ENCODE data around the gene ADGRL1.
"Not testable (repeated sequence)": the region's sequence is repeated elsewhere in the genome, so short reads cannot be mapped to it uniquely, and the experiment has no call there.

The ADGRL1 gene

DNA sequence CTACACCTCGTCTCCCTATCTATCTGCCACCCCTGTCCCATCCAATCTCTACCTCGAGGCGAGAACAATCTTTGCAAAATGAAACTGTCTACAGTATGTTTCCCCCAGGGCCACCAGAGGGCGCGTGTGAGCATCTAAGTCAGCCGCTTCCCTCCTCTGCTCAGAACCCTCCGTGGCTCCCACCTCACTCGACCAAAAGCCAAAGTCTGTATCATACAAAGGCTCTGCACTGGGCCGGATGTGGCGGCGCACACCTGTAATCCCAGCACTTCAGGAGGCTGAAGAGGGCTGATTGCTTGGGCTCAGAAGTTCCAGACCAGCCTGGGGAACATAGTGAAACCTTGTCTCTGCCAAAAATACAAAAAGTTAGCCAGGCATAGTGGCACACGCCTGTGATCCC lies 9.9 kb downstream of the ADGRL1 start:
- H3K36me3 ChIP-seq (ENCODE audit: control insufficient read depth, insufficient read depth, low read length); H3K27me3 ChIP-seq (replicated peaks; ENCODE audit: control insufficient read depth, insufficient read depth, low read length, poor library complexity, severe bottlenecking); H3K4me1 ChIP-seq (ENCODE audit: control insufficient read depth, insufficient read depth, low read length, poor library complexity, severe bottlenecking); H3K4me3 ChIP-seq (ENCODE audit: insufficient read depth, low read depth, low read length, poor library complexity, severe bottlenecking); H3K27ac ChIP-seq (ENCODE audit: insufficient read depth, low read length, poor library complexity, severe bottlenecking); H3K9me3 ChIP-seq (ENCODE audit: control insufficient read depth, low read length): not testable (repeated sequence)
- peak; percentile 53 to 68 (median 59) for DNase-seq

DNA sequence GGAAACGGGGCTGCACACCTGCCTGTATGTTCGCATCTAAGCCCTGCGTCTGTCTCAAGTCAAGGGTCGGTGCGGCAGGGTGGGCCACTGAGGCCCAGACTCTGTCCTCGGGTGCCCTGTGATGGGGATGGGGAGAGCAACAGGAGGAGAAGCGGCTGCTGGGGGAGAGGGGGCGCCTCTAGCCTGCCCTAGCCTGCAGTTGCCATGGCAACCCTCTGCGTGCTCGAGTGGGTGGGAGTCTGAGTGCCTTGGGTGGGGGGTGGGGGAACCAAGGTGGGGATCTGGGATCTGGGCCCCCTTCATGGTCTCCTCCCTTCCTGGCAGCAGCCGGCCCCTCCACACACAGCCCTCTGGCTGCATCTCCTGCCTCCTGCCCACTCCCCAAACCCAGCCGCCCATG lies 10.8 kb downstream of the ADGRL1 start:
- H3K27ac ChIP-seq (ENCODE audit: insufficient read depth, low read length, poor library complexity, severe bottlenecking); H3K4me3 ChIP-seq (ENCODE audit: insufficient read depth, low read depth, low read length, poor library complexity, severe bottlenecking); H3K9me3 ChIP-seq (ENCODE audit: control insufficient read depth, low read length); H3K36me3 ChIP-seq (ENCODE audit: control insufficient read depth, insufficient read depth, low read length); DNase-seq; H3K4me1 ChIP-seq (ENCODE audit: control insufficient read depth, insufficient read depth, low read length, poor library complexity, severe bottlenecking); H3K27me3 ChIP-seq (replicated peaks; ENCODE audit: control insufficient read depth, insufficient read depth, low read length, poor library complexity, severe bottlenecking): not testable (repeated sequence)

DNA sequence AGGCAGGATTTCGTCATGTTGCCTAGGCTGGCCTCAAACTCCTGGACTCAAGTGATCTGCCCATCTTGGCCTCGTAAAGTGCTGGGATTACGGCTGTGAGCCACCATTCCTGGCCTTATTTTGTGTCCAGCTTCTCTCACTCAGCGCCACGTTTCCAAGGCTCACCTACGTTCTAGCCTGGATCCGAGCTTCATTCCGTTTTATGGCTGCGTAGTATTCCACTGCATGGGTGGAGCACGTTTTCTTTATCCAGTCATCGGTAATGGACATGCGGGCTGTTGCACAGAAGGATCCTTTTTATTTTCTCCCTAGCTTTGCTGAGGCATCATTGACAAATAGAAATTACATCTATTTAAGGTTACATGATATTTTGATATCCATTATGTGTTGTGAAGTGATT lies 16.6 kb downstream of the ADGRL1 start:
- Histone ChIP-seq H3K27me3 (replicated peaks; ENCODE audit: control insufficient read depth, insufficient read depth, low read length, poor library complexity, severe bottlenecking) (no peaks in the 10 kb centered on the region), H3K4me3 (ENCODE audit: insufficient read depth, low read depth, low read length, poor library complexity, severe bottlenecking) (no peak overlapping the region), H3K36me3 (ENCODE audit: control insufficient read depth, insufficient read depth, low read length) (no peaks in the 10 kb centered on the region), H3K4me1 (ENCODE audit: control insufficient read depth, insufficient read depth, low read length, poor library complexity, severe bottlenecking) (no peaks in the 10 kb centered on the region), H3K9me3 (ENCODE audit: control insufficient read depth, low read length) (no peaks in the 10 kb centered on the region), H3K27ac (ENCODE audit: insufficient read depth, low read length, poor library complexity, severe bottlenecking) (no peak overlapping the region)
- DNase-seq: no peak

DNA sequence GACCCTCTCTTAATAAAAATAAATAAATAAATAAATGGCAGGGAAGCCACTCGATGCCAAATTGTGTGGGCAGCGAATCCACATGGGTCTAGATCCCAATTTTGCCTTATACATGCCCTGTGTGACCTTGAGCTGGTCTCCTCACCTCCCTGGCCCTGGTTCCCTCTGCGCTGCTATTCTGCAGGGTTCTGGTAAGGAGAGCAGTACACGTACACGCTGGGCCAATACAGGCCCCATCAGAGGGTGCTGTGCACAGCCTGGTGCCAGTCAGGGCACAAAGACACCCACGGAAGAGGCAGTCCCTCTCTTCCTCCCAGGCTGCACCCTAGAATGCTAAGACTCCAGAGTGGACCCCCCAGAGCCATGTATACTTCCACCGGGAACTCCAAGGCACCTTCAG lies 17.9 kb downstream of the ADGRL1 start:
- not testable (repeated sequence) for H3K4me3 ChIP-seq (ENCODE audit: insufficient read depth, low read depth, low read length, poor library complexity, severe bottlenecking); H3K27ac ChIP-seq (ENCODE audit: insufficient read depth, low read length, poor library complexity, severe bottlenecking); H3K4me1 ChIP-seq (ENCODE audit: control insufficient read depth, insufficient read depth, low read length, poor library complexity, severe bottlenecking); H3K9me3 ChIP-seq (ENCODE audit: control insufficient read depth, low read length); H3K36me3 ChIP-seq (ENCODE audit: control insufficient read depth, insufficient read depth, low read length); DNase-seq; H3K27me3 ChIP-seq (replicated peaks; ENCODE audit: control insufficient read depth, insufficient read depth, low read length, poor library complexity, severe bottlenecking)

DNA sequence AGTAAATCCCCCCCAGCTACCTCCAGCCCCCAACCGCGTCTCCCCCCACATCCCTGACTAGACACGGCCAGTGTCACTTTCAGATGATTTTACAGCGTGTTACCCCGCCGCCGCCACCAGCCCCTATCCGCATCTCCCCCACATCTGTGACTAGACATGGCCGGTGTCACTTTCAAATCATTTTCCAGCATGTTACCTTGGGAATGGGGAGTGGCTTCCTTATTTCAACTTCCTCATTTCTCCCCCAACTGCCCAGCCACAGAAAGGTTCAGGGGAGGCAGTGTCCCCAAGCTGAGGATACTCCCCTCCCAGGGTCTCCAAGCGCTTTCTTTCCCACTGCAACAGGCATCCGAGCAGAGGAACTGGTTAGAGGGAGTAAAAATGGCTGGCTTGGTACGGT lies 18.4 kb downstream of the ADGRL1 start:
- Histone ChIP-seq H3K27me3 (replicated peaks; ENCODE audit: control insufficient read depth, insufficient read depth, low read length, poor library complexity, severe bottlenecking) (no peaks in the 10 kb centered on the region), H3K4me3 (ENCODE audit: insufficient read depth, low read depth, low read length, poor library complexity, severe bottlenecking) (no peak overlapping the region), H3K4me1 (ENCODE audit: control insufficient read depth, insufficient read depth, low read length, poor library complexity, severe bottlenecking) (no peaks in the 10 kb centered on the region), H3K27ac (ENCODE audit: insufficient read depth, low read length, poor library complexity, severe bottlenecking) (no peak overlapping the region), H3K9me3 (ENCODE audit: control insufficient read depth, low read length) (no peaks in the 10 kb centered on the region), H3K36me3 (ENCODE audit: control insufficient read depth, insufficient read depth, low read length) (no peaks in the 10 kb centered on the region)
- DNase-seq: no peak

DNA sequence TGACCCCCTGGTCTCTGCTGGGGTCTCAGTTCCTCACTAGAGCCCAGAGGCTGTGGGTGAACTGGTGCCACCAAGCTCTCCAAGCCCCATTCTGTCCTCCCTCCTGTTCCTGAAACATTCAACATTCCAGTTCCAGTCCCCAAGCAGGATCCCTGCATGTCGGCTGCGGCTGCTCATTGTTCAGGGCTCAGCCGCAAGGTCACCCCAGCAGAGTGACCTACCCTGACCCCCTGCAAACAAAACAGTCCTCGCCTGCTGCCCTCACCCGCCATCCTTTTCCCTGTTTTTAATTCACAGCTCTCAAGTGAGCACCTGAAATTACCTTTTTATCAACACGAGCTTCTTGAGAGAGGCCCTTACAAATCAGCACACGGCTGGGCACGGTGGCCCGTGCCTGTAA lies 19.3 kb downstream of the ADGRL1 start:
- H3K9me3 ChIP-seq (ENCODE audit: control insufficient read depth, low read length); H3K4me1 ChIP-seq (ENCODE audit: control insufficient read depth, insufficient read depth, low read length, poor library complexity, severe bottlenecking); H3K4me3 ChIP-seq (ENCODE audit: insufficient read depth, low read depth, low read length, poor library complexity, severe bottlenecking); DNase-seq; H3K27me3 ChIP-seq (replicated peaks; ENCODE audit: control insufficient read depth, insufficient read depth, low read length, poor library complexity, severe bottlenecking); H3K36me3 ChIP-seq (ENCODE audit: control insufficient read depth, insufficient read depth, low read length); H3K27ac ChIP-seq (ENCODE audit: insufficient read depth, low read length, poor library complexity, severe bottlenecking): not testable (repeated sequence)

DNA sequence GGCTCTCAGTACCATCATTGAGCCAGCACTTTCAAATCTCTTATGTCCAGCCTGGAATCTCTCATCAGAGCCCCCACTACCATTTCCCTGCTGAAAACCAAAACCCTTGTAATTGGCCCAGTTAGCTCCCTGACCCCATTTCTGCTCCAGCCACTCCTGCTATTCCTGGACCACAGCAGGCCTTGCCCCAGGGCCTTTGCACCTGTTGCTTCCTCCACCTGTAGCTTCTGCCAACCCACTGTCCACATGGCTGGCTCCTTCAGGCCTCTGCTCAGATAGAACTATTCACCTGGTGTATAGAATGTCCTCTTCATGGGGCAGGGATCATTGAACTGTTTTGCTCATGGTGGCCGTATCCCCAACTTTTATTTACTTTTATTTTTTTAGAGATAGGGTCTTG lies 20.3 kb downstream of the ADGRL1 start:
- DNase-seq; H3K4me3 ChIP-seq (ENCODE audit: insufficient read depth, low read depth, low read length, poor library complexity, severe bottlenecking); H3K27me3 ChIP-seq (replicated peaks; ENCODE audit: control insufficient read depth, insufficient read depth, low read length, poor library complexity, severe bottlenecking); H3K9me3 ChIP-seq (ENCODE audit: control insufficient read depth, low read length); H3K36me3 ChIP-seq (ENCODE audit: control insufficient read depth, insufficient read depth, low read length); H3K27ac ChIP-seq (ENCODE audit: insufficient read depth, low read length, poor library complexity, severe bottlenecking); H3K4me1 ChIP-seq (ENCODE audit: control insufficient read depth, insufficient read depth, low read length, poor library complexity, severe bottlenecking): not testable (repeated sequence)

DNA sequence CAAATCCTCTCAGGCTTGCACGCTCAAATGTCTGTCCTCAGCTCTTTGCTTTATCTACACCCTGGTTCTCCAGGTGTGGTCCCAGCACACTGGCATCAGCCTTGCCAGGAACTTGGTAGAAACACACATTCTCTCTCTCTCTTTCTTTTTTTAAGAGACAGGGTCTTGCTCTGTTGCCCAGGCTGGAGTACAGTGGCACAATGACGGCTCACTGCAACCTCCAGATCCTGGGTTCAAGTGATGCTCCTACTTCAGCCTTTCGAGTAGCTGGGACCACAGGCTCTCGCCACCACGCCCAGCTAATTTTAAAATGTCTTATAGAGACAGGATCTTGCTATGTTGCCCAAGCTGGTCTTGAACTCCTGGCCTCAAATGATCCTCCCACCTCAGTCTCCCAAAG lies 20.8 kb downstream of the ADGRL1 start:
- DNase-seq: no peak
- H3K27ac ChIP-seq (ENCODE audit: insufficient read depth, low read length, poor library complexity, severe bottlenecking): no peak overlapping the region
- no peak overlapping the region for H3K4me3 ChIP-seq (ENCODE audit: insufficient read depth, low read depth, low read length, poor library complexity, severe bottlenecking)

DNA sequence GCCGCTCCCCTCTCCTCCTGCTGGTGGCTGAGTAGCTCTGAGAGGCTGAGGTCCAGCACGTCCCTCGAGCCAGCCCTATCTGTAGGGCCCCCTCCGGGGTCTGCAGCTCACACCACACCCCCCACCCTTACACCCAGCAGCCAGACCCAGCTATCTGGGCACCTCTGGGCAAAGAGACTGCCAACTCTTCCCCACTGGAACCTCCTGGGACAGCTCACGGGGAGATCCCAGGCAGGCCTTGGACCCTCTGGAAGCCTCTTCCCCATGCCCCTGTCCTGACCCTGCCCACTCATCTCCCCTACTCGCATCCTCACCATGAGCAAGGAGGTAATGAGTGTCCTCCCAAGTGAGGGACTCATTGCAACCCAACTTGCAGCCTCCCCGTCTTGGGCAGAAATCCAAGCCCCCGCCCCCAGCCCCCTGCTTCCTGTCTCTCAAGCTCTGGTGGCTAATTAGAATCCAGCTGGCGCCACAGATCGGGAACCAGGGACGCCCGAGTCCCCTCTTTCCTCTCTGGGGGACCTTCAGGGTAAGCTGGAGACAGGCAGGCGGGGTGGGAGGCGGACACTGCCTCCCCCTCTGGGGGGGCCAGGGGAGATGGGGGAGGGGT lies 22.1 kb downstream of the ADGRL1 start:
- Histone ChIP-seq H3K36me3 (ENCODE audit: control insufficient read depth, insufficient read depth, low read length) (no peaks in the 10 kb centered on the region), H3K27ac (ENCODE audit: insufficient read depth, low read length, poor library complexity, severe bottlenecking) (no peak overlapping the region), H3K27me3 (replicated peaks; ENCODE audit: control insufficient read depth, insufficient read depth, low read length, poor library complexity, severe bottlenecking) (no peaks in the 10 kb centered on the region), H3K4me3 (ENCODE audit: insufficient read depth, low read depth, low read length, poor library complexity, severe bottlenecking) (no peak overlapping the region), H3K9me3 (ENCODE audit: control insufficient read depth, low read length) (no peaks in the 10 kb centered on the region), H3K4me1 (ENCODE audit: control insufficient read depth, insufficient read depth, low read length, poor library complexity, severe bottlenecking) (no peaks in the 10 kb centered on the region)
- DNase-seq: no peak

More for the DNA sequence above, 20.8 kb downstream of the ADGRL1 start:
- no peaks in the 10 kb centered on the region for H3K36me3 ChIP-seq (ENCODE audit: control insufficient read depth, insufficient read depth, low read length)
- no peaks in the 10 kb centered on the region for H3K27me3 ChIP-seq (replicated peaks; ENCODE audit: control insufficient read depth, insufficient read depth, low read length, poor library complexity, severe bottlenecking)
- no peaks in the 10 kb centered on the region for H3K4me1 ChIP-seq (ENCODE audit: control insufficient read depth, insufficient read depth, low read length, poor library complexity, severe bottlenecking)
- no peaks in the 10 kb centered on the region for H3K9me3 ChIP-seq (ENCODE audit: control insufficient read depth, low read length)

DNA sequence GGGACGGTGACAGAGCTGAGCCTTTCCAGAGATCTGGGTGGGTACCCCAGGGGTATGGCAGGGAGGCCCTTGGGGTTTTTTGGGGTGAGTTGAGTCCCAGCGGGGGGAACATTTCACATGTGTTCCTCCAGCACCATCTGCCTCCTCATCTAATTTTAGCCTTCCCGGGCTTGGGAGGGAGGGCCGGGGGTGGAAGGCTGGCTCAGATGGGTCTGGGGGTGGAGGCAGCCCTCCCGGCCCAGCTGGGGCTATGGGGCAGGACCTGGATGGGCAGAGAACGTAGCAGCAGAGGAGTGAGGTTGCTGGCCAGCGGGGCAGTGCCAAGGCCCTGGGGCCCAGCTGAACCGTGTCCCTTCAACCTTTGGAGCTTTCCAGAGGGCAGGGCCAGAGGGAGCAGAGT lies 23.5 kb downstream of the ADGRL1 start:
- Histone ChIP-seq H3K9me3 (ENCODE audit: control insufficient read depth, low read length) (no peaks in the 10 kb centered on the region), H3K27ac (ENCODE audit: insufficient read depth, low read length, poor library complexity, severe bottlenecking) (no peak overlapping the region), H3K4me1 (ENCODE audit: control insufficient read depth, insufficient read depth, low read length, poor library complexity, severe bottlenecking) (no peaks in the 10 kb centered on the region), H3K36me3 (ENCODE audit: control insufficient read depth, insufficient read depth, low read length) (no peaks in the 10 kb centered on the region), H3K27me3 (replicated peaks; ENCODE audit: control insufficient read depth, insufficient read depth, low read length, poor library complexity, severe bottlenecking) (no peaks in the 10 kb centered on the region), H3K4me3 (ENCODE audit: insufficient read depth, low read depth, low read length, poor library complexity, severe bottlenecking) (no peak overlapping the region)
- no peak for DNase-seq

DNA sequence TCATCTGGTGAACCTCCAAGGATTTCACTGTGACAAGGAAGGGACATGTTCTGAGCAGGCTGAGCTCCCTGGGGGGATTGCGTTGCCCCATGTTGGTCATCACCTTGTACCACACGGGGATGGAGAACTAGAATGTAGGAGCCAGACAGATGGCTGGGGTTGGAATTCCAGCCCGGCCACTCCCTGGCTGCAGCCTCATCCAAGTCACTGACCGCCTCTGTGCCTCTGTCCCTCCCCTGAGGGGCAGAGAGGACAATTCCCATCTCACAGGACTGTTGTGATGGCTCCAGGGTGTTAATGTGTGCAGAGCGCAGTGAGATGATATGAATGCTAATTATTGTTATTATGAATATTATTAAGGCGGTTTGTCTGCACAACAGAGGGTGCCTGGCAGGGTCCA lies 24.1 kb downstream of the ADGRL1 start:
- DNase-seq: no peak
- Histone ChIP-seq H3K4me3 (ENCODE audit: insufficient read depth, low read depth, low read length, poor library complexity, severe bottlenecking) (no peak overlapping the region), H3K36me3 (ENCODE audit: control insufficient read depth, insufficient read depth, low read length) (no peaks in the 10 kb centered on the region), H3K27ac (ENCODE audit: insufficient read depth, low read length, poor library complexity, severe bottlenecking) (no peak overlapping the region), H3K4me1 (ENCODE audit: control insufficient read depth, insufficient read depth, low read length, poor library complexity, severe bottlenecking) (no peaks in the 10 kb centered on the region), H3K27me3 (replicated peaks; ENCODE audit: control insufficient read depth, insufficient read depth, low read length, poor library complexity, severe bottlenecking) (no peaks in the 10 kb centered on the region), H3K9me3 (ENCODE audit: control insufficient read depth, low read length) (no peaks in the 10 kb centered on the region)
